Measurements from ENCODE around the gene GALM. TPM values are rescaled to one million over a fixed set of nuclear protein-coding genes. Genes with fewer than 3 reads are reported as not detected.

Gene GALM
- polyA plus RNA-seq, 2 donors: 2.6 to 3.4 TPM

GRCh38 chr2:38771632-38772031, 105.7 kb downstream of the GALM start:
- Histone ChIP-seq H3K4me3 (ENCODE audit: low read depth in 1 of 2, low read length in 2 of 2) (no peak overlapping the region), H3K27me3 (ENCODE audit: control insufficient read depth in 1 of 2, insufficient read depth in 2 of 2, low read length in 2 of 2) (no peaks in the 10 kb centered on the region), H3K36me3 (ENCODE audit: control insufficient read depth in 2 of 2, insufficient read depth in 2 of 2, low read length in 1 of 2) (no peaks in the 10 kb centered on the region), H3K27ac (ENCODE audit: low read depth in 2 of 2, low read length in 1 of 2) (no peak overlapping the region), H3K4me1 (ENCODE audit: control insufficient read depth in 2 of 2, insufficient read depth in 2 of 2, low read length in 1 of 2) (no peaks in the 10 kb centered on the region), H3K9me3 (ENCODE audit: control insufficient read depth in 2 of 2, insufficient read depth in 1 of 2, low read depth in 1 of 2, low read length in 1 of 2) (no peaks in the 10 kb centered on the region)
- WGBS, 2 donors: 67 to 70% methylated on average over 5 of the region's 5 CpGs

- Histone ChIP-seq H3K36me3 (ENCODE audit: control insufficient read depth in 2 of 2, insufficient read depth in 2 of 2, low read length in 1 of 2) (no peaks in the 10 kb centered on the region), H3K4me1 (ENCODE audit: control insufficient read depth in 2 of 2, insufficient read depth in 2 of 2, low read length in 1 of 2) (no peaks in the 10 kb centered on the region), H3K4me3 (ENCODE audit: low read depth in 1 of 2, low read length in 2 of 2) (no peak overlapping the region), H3K27me3 (ENCODE audit: control insufficient read depth in 1 of 2, insufficient read depth in 2 of 2, low read length in 2 of 2) (no peaks in the 10 kb centered on the region), H3K9me3 (ENCODE audit: control insufficient read depth in 2 of 2, insufficient read depth in 1 of 2, low read depth in 1 of 2, low read length in 1 of 2) (no peaks in the 10 kb centered on the region), H3K27ac (ENCODE audit: low read depth in 2 of 2, low read length in 1 of 2) (no peak overlapping the region)
- WGBS, 2 donors: 83 to 86% methylated on average over 17 of the region's 17 CpGs
Observed at GRCh38 chr2:38775097-38775920, 109.4 kb downstream of the GALM start.

- no peaks in the 10 kb centered on the region for H3K36me3 ChIP-seq (ENCODE audit: control insufficient read depth in 2 of 2, insufficient read depth in 2 of 2, low read length in 1 of 2)
- H3K27me3 ChIP-seq (ENCODE audit: control insufficient read depth in 1 of 2, insufficient read depth in 2 of 2, low read length in 2 of 2): no peaks in the 10 kb centered on the region
- H3K4me3 ChIP-seq (ENCODE audit: low read depth in 1 of 2, low read length in 2 of 2): no peak overlapping the region
- H3K9me3 ChIP-seq (ENCODE audit: control insufficient read depth in 2 of 2, insufficient read depth in 1 of 2, low read depth in 1 of 2, low read length in 1 of 2): no peaks in the 10 kb centered on the region
- no peak overlapping the region for H3K27ac ChIP-seq (ENCODE audit: low read depth in 2 of 2, low read length in 1 of 2)
- 84 to 86% methylated on average over 7 of the region's 7 CpGs for WGBS, 2 donors
- H3K4me1 ChIP-seq (ENCODE audit: control insufficient read depth in 2 of 2, insufficient read depth in 2 of 2, low read length in 1 of 2): no peaks in the 10 kb centered on the region
Observed at GRCh38 chr2:38775921-38776225, 110.0 kb downstream of the GALM start.

- 88 to 90% methylated on average over 13 of the region's 13 CpGs for WGBS, 2 donors
- no peaks in the 10 kb centered on the region for H3K36me3 ChIP-seq (ENCODE audit: control insufficient read depth in 2 of 2, insufficient read depth in 2 of 2, low read length in 1 of 2)
- H3K4me3 ChIP-seq (ENCODE audit: low read depth in 1 of 2, low read length in 2 of 2): no peak overlapping the region
- H3K27me3 ChIP-seq (ENCODE audit: control insufficient read depth in 1 of 2, insufficient read depth in 2 of 2, low read length in 2 of 2): no peaks in the 10 kb centered on the region
- H3K9me3 ChIP-seq (ENCODE audit: control insufficient read depth in 2 of 2, insufficient read depth in 1 of 2, low read depth in 1 of 2, low read length in 1 of 2): no peaks in the 10 kb centered on the region
- H3K4me1 ChIP-seq (ENCODE audit: control insufficient read depth in 2 of 2, insufficient read depth in 2 of 2, low read length in 1 of 2): no peaks in the 10 kb centered on the region
- no peak overlapping the region for H3K27ac ChIP-seq (ENCODE audit: low read depth in 2 of 2, low read length in 1 of 2)
Observed at GRCh38 chr2:38776531-38776930, 110.6 kb downstream of the GALM start.

GRCh38 chr2:38778687-38779082, 112.8 kb downstream of the GALM start:
- Histone ChIP-seq H3K36me3 (ENCODE audit: control insufficient read depth in 2 of 2, insufficient read depth in 2 of 2, low read length in 1 of 2) (no peaks in the 10 kb centered on the region), H3K27ac (ENCODE audit: low read depth in 2 of 2, low read length in 1 of 2) (peak overlapping the region in 1 of 2 donors; percentile 79), H3K27me3 (ENCODE audit: control insufficient read depth in 1 of 2, insufficient read depth in 2 of 2, low read length in 2 of 2) (no peaks in the 10 kb centered on the region), H3K4me1 (ENCODE audit: control insufficient read depth in 2 of 2, insufficient read depth in 2 of 2, low read length in 1 of 2) (no peaks in the 10 kb centered on the region), H3K9me3 (ENCODE audit: control insufficient read depth in 2 of 2, insufficient read depth in 1 of 2, low read depth in 1 of 2, low read length in 1 of 2) (no peaks in the 10 kb centered on the region), H3K4me3 (ENCODE audit: low read depth in 1 of 2, low read length in 2 of 2) (peak overlapping the region; percentile 51 to 99)
- WGBS, 2 donors: 7 to 10% methylated on average over 8 of the region's 8 CpGs

- Histone ChIP-seq H3K27me3 (ENCODE audit: control insufficient read depth in 1 of 2, insufficient read depth in 2 of 2, low read length in 2 of 2) (no peaks in the 10 kb centered on the region), H3K9me3 (ENCODE audit: control insufficient read depth in 2 of 2, insufficient read depth in 1 of 2, low read depth in 1 of 2, low read length in 1 of 2) (no peaks in the 10 kb centered on the region), H3K27ac (ENCODE audit: low read depth in 2 of 2, low read length in 1 of 2) (no peak overlapping the region), H3K4me3 (ENCODE audit: low read depth in 1 of 2, low read length in 2 of 2) (no peak overlapping the region), H3K4me1 (ENCODE audit: control insufficient read depth in 2 of 2, insufficient read depth in 2 of 2, low read length in 1 of 2) (no peaks in the 10 kb centered on the region), H3K36me3 (ENCODE audit: control insufficient read depth in 2 of 2, insufficient read depth in 2 of 2, low read length in 1 of 2) (no peaks in the 10 kb centered on the region)
Observed at GRCh38 chr2:38783586-38783985, 117.7 kb downstream of the GALM start.

Other genes starting within 250 kb of the GALM start
- gene HNRNPLL, start 63.2 kb upstream of the GALM start, polyA plus RNA-seq: 1 to 10 TPM; 5.4 to 9.6 TPM
- gene SRSF7, start 85.2 kb downstream of the GALM start, polyA plus RNA-seq: 100 to 1,000 TPM; 102 to 136 TPM
- gene GEMIN6, start 112.1 kb downstream of the GALM start, polyA plus RNA-seq: 10 to 100 TPM in 1 of 2 donors, 1 to 10 TPM in 1; 6.6 to 12.8 TPM
- gene DHX57, start 209.8 kb downstream of the GALM start, polyA plus RNA-seq: 1 to 10 TPM; 5.1 to 6.0 TPM
- gene MORN2, start 209.9 kb downstream of the GALM start, polyA plus RNA-seq: 10 to 100 TPM; 17.7 to 23.1 TPM
- under 1 TPM; 0.05 to 0.24 TPM for gene ARHGEF33, start 223.8 kb downstream of the GALM start, polyA plus RNA-seq